ENCODE measurements around the gene ARHGAP22.
"Not testable (repeated sequence)": the region's sequence is repeated elsewhere in the genome, so short reads cannot be mapped to it uniquely, and the experiment has no call there.

ARHGAP22 gene

GRCh38 chr10:48604991-48605508 is at the start of gene ARHGAP22:
Gene ARHGAP22 (minus strand): TSS chr10:48605073. CDS start chr10:48604796, 277 bp downstream.
- no peak for DNase-seq (ENCODE audit: low read depth)

GRCh38 chr10:48653944-48654698 is 49.2 kb upstream of the ARHGAP22 start:
- DNase-seq (ENCODE audit: low read depth) = no peak

GRCh38 chr10:48653347-48653746 is 48.5 kb upstream of the ARHGAP22 start:
- no peak for DNase-seq (ENCODE audit: low read depth)

- no peak for DNase-seq (ENCODE audit: low read depth)
Observed at GRCh38 chr10:48652344-48652743, 47.5 kb upstream of the ARHGAP22 start.

- DNase-seq (ENCODE audit: low read depth) = no peak
Observed at GRCh38 chr10:48651839-48652238, 47.0 kb upstream of the ARHGAP22 start.

- no peak for DNase-seq (ENCODE audit: low read depth)
Observed at GRCh38 chr10:48651293-48651692, 46.4 kb upstream of the ARHGAP22 start.

- no peak for DNase-seq (ENCODE audit: low read depth)
Observed at GRCh38 chr10:48649349-48649944, 44.6 kb upstream of the ARHGAP22 start.

GRCh38 chr10:48648172-48648942 is 43.5 kb upstream of the ARHGAP22 start:
- no peak for DNase-seq (ENCODE audit: low read depth)

- not testable (repeated sequence) for DNase-seq (ENCODE audit: low read depth)
Observed at GRCh38 chr10:48647073-48647472, 42.2 kb upstream of the ARHGAP22 start.

- DNase-seq (ENCODE audit: low read depth) = no peak
Observed at GRCh38 chr10:48645600-48645999, 40.7 kb upstream of the ARHGAP22 start.

- DNase-seq (ENCODE audit: low read depth) = not testable (repeated sequence)
Observed at GRCh38 chr10:48641099-48641690, 36.3 kb upstream of the ARHGAP22 start.

GRCh38 chr10:48640326-48640725 is 35.5 kb upstream of the ARHGAP22 start:
- DNase-seq (ENCODE audit: low read depth) = no peak

- DNase-seq (ENCODE audit: low read depth) = no peak
Observed at GRCh38 chr10:48639632-48640031, 34.8 kb upstream of the ARHGAP22 start.

- DNase-seq (ENCODE audit: low read depth) = no peak
Observed at GRCh38 chr10:48638739-48639527, 34.1 kb upstream of the ARHGAP22 start.

GRCh38 chr10:48638158-48638557 is 33.3 kb upstream of the ARHGAP22 start:
- DNase-seq (ENCODE audit: low read depth) = no peak

- no peak for DNase-seq (ENCODE audit: low read depth)
Observed at GRCh38 chr10:48636901-48637300, 32.0 kb upstream of the ARHGAP22 start.

- DNase-seq (ENCODE audit: low read depth) = no peak
Observed at GRCh38 chr10:48636231-48636630, 31.4 kb upstream of the ARHGAP22 start.

- no peak for DNase-seq (ENCODE audit: low read depth)
Observed at GRCh38 chr10:48634984-48635557, 30.2 kb upstream of the ARHGAP22 start.

GRCh38 chr10:48634198-48634983 is 29.5 kb upstream of the ARHGAP22 start:
- DNase-seq (ENCODE audit: low read depth) = no peak
